ENCODE data around the gene PRDM10. TPM values are rescaled to one million over a fixed set of nuclear protein-coding genes. Genes with fewer than 3 reads are reported as not detected.
A peak's percentile ranks its signal among the peaks of the same experiment; 100 is the strongest.
"Not testable (repeated sequence)": the region's sequence is repeated elsewhere in the genome, so short reads cannot be mapped to it uniquely, and the experiment has no call there.

PRDM10 gene, protein sequence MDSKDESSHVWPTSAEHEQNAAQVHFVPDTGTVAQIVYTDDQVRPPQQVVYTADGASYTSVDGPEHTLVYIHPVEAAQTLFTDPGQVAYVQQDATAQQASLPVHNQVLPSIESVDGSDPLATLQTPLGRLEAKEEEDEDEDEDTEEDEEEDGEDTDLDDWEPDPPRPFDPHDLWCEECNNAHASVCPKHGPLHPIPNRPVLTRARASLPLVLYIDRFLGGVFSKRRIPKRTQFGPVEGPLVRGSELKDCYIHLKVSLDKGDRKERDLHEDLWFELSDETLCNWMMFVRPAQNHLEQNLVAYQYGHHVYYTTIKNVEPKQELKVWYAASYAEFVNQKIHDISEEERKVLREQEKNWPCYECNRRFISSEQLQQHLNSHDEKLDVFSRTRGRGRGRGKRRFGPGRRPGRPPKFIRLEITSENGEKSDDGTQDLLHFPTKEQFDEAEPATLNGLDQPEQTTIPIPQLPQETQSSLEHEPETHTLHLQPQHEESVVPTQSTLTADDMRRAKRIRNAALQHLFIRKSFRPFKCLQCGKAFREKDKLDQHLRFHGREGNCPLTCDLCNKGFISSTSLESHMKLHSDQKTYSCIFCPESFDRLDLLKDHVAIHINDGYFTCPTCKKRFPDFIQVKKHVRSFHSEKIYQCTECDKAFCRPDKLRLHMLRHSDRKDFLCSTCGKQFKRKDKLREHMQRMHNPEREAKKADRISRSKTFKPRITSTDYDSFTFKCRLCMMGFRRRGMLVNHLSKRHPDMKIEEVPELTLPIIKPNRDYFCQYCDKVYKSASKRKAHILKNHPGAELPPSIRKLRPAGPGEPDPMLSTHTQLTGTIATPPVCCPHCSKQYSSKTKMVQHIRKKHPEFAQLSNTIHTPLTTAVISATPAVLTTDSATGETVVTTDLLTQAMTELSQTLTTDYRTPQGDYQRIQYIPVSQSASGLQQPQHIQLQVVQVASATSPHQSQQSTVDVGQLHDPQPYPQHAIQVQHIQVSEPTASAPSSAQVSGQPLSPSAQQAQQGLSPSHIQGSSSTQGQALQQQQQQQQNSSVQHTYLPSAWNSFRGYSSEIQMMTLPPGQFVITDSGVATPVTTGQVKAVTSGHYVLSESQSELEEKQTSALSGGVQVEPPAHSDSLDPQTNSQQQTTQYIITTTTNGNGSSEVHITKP
- 3.6 and 4.3 TPM in 2 replicates for total RNA-seq

DNA sequence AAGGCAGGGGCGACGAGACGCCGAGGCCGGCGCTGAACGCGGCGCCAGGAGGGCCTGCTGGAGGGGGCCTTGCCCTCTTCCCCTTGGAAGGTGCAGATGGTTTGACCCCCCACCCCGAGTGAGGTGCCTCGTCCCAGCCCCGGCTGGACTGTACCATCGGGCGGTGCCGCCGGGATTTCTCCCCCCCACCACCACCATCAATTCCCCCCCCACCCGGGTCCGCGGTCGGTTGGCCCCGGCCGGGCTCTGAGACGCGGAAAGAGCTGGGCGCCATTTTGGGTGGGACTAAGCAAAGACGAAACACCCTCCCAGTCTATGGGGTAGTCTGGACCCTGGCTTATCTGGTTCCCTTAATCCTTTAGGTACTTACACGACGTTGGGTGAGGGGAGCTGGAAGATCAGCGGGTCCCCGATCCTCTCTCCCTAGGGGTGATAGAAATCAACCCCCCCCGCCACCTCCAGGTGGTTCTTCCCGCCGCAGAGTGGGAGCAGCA, at the start of gene PRDM10:
Gene PRDM10, minus strand, starts transcription at position 484 of the 494 bp plus-strand sequence. CDS start 41,871 bp downstream, outside the sequence.
- DNase-seq (ENCODE audit: low read depth in 2 of 2), result peak; percentile 82 to 93

DNA sequence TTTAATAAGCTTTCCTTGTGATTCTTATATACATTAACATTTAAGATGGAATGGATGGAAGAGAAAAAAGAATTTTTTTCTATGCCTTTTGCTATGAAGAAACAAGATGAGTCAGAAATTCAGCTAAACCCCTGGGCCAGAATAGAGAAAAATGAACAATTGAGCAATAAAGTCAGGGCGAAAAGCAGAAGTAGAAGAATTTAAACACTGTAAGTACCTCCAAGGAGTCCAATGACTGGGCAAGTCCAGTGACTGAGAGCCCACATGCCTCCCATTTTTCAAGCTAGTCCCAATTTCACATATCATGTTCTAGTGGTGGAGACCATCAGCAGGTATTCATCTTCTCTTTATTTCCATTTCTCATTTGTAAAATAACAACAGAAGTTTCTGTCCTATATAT, 48.4 kb upstream of the PRDM10 start:
- DNase-seq (ENCODE audit: low read depth in 2 of 2), result no peak

DNA sequence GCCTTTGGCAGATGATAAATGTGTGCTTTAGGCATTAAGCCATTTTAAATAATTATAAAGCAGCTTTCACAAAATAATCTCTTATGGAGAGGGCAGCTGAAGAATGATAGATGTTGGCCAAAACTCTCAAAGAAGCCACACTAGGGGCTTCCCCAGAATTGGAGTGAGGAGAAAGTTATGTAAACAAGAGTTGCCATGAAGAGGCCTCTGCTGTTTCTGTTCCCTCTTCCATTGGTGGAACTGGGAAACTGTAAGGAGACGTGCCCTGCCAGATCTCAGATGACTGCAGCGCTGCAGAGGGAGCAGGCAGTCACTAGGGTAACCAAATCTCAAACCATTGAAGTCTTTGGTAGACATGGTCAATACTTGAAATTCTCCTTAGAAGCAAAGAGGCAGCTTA, 47.6 kb upstream of the PRDM10 start:
- no peak for DNase-seq (ENCODE audit: low read depth in 2 of 2)

DNA sequence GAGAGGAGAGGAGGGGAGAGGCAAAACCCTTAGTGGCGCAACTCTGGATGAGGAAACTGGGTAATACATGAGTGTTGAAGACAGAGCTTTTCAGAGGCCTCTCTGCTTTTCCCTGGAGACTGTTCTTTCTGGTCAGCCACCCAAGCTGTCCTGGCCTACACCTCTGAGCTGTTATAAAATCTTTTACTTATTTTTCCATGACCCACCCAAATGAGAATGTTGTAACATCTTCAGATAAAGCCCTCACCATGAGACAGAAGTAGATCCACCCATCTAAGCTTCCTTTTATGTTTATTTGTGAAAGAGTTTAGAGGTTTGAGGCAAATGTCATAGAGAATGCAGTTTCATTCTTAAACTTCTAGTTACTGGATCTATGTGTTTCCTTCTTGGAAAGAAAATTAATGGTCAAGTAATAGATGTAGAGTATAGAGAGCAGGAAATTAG, 46.7 kb upstream of the PRDM10 start:
- no peak for DNase-seq (ENCODE audit: low read depth in 2 of 2)

DNA sequence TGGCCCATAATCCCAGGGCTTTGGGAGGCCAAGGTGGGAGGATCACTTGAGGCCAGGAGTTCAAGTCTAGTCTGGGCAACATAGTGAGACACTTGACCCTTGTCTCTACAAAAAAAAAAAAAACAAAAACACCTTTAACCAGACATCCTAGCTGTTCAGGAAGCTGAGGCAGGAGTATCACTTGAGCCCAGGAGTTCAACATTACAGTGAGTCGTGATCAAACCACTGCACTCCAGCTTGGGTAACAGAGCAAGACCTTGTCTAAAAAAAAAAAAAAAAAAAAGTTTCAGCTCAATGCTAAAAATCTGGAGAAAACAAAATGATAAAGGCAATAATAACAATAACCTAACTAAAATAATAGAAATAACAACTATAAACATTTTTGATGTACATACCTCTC, 44.5 kb upstream of the PRDM10 start:
- no peak for DNase-seq (ENCODE audit: low read depth in 2 of 2)

DNA sequence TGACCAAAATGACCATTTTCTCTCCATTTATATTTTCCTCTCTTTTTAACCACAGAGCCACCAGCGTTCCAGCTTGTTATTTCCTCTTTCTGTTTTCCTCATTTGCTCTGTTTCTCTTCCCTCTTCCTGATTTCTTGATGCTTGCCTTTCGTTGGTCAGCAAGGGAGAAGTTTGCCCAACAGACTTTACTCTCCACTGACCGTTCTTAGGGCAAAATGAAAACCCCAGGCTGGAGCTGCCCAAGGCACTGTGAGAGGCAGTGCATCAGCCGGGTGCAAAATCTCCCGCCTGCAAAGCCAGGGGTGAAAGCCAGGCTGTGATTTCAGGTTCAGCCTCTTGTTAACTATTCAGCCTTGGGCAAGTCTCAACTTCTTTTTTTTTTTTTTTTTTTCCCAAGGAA, 40.9 kb upstream of the PRDM10 start:
- DNase-seq (ENCODE audit: low read depth in 2 of 2), result peak in 1 of 2 donors; percentile 12

DNA sequence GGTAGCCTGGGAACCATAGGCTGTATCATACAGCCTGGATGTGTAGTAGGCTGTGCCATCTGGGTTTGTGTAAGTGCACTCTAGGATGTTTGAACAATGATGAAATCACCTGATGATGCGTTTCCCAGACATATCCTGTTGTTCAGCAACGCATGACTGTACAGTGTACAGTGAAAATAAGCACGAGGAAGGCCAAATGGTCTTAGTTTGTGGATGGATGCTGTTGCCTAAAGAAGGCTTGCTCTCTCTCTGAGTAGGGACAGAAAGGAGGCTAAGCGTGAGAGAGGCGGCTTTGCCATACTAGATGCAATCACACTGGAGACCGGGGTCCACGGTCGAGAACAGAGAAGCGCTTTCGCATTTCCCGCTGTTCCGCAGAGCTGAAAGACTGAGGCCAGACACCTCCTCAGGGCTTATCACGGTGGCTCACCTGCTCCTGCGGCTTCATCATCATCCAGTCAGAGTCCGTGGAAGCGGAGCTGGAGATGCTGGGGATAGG, 39.5 kb upstream of the PRDM10 start:
- DNase-seq (ENCODE audit: low read depth in 2 of 2), result peak; percentile 99

DNA sequence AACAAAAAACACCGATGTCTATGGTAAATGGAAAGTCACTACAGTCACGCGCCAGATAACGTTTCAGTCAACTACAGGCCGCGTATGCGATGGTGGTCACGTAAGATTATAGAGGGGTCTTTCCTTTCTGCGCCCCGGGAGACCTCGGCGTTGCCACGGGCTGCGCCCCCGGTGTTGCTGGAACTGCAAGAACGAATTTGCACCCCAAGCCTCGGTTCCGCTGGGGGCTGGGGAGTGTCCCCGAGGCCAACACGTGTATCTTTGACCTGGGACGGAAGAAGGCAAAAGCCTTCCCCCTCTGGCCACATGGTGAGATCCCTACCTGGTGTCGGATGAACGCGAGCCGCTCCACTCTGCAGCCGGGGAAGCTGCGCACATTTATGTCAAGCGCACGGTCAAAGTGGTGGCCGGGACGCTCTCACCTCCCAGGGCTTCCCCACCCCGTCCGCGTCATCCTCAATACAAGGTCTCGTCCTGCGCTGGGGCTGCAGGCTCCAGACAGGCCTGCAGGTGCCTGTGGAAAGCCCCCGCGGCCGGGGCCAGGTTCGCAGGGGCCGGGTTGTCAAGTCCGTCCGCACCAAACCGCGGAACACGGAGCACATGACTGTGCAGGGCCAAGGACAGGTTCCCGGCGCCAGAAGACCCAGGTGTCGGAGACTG, 37.8 kb upstream of the PRDM10 start:
- no peak for DNase-seq (ENCODE audit: low read depth in 2 of 2)

DNA sequence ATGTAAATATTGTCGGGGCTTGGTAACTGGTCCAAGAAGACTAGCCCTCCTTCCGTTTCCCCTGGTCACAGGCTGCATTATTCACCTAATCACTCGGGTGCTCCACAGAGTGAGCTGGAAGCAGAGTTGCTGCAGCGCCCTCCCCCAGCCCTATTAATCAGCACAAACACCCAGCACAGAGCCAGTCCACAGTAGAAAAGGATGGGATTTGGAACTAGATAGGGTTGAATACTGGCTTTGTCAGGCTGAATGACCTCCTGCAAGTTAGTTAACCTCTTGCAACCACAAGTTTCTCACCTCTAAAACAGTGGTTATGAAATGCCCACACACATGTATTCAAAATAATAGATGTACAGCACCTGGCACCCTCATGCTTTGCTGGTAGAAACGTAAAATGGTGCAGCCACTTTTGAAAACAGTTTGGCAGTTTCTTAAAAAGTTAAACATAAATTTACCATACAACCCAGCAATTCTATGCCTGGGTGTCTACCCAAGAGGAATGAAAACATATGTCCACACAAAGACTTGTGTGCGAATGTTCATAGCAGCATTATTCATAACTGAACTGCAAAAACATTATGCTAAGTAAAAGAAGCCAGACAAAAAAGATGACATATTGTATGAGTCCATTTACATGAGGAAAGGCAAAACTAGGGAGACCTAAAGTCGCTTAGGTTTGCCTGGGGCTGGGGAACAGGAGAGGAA, 35.4 kb upstream of the PRDM10 start:
- peak in 1 of 2 donors; percentile 48 for DNase-seq (ENCODE audit: low read depth in 2 of 2)

DNA sequence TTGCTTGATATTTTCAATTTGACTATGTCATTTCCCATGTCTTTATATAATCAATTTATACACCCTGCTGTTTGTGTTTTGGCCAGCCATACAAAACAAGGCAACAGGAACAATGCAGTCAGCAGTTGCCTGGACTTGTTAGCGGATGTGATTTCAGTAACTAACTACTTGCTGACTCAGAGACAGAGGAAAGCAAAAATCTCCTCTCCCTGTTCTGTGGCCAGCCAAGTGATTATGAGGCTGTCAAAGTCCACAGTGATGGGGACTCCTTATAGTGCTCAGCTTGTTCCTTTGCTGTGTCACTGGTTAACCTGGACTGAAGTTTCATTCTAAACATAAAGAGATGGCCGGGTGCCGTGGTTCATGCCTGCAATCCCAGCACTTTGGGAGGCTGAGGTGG, 34.4 kb upstream of the PRDM10 start:
- peak; percentile 77 to 91 for DNase-seq (ENCODE audit: low read depth in 2 of 2)

DNA sequence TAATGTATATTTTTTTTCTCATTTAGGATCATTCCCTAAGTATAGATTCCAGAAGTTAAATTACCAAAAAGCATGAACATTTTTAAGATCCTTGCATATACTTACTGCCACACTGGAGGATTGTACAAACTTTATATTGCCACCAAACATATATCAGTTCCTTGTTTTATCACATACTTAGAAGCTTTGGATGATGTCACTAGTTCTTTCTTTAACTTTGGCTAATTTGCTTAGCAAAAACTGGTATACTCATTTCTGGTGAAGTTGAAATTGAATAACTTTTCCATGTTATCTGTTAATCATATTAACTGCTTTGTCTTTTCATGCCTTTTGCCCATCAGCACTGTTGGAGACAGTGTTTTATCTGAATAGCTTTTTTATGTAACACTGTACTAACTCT, 31.6 kb upstream of the PRDM10 start:
- DNase-seq (ENCODE audit: low read depth in 2 of 2), result no peak

DNA sequence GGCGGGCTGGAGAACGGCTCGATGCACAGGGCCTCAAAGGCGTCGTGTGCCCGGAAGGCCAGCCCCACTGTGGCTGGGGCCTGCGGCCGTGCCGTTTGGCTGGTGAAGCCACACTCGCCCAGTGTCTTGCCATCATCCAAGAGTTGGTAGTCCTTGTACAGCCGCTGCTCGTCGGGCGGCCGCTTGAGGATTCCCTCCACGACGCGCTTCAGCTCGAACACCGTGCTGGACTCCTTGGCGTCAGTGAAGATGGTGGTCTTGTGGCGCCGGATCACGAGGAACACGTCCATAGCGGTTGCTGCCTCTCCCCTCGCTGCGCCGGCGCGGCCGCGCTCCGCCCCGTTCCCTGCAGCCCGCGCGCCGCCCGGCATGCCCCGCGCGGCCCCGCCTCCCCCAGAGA, 30.3 kb upstream of the PRDM10 start:
- DNase-seq (ENCODE audit: low read depth in 2 of 2), result no peak

DNA sequence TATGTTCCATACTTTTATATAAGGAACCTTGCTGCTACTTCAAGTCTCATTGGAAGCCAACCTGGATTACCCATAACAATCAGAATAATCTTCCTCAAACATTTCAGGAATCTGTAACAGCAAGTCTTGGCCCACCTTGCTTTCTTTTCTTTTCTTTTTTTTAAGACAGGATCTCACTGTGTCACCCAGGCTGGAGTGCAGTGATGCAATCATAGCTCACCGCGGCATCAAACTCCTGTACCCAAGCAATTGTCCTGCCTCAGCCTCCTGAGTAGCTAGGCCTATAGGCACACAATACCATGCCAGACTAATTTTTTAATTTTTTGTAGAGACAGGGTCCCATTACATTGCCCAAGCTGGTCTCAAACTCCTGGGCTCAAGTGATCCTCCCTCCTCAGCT, 29.3 kb upstream of the PRDM10 start:
- DNase-seq (ENCODE audit: low read depth in 2 of 2), result no peak

DNA sequence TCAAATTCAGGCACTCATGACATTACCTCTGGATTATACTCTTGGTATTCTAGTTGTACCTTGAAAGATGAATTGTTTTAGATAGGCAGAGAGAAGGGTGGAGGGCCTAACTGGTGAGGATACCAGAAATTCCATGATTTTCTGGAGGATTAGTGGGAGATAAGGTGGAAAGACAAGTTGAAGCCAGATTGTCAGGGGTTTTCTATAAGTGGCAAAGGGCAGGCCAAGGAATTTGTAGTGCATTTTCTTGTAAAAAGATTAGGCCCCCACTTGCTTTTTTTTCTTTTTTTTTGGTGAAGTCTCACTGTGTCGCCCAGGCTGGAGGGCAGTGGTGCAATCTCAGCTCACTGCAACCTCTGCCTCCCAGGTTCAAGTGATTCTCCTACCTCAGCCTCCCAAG, 28.4 kb upstream of the PRDM10 start:
- no peak for DNase-seq (ENCODE audit: low read depth in 2 of 2)

DNA sequence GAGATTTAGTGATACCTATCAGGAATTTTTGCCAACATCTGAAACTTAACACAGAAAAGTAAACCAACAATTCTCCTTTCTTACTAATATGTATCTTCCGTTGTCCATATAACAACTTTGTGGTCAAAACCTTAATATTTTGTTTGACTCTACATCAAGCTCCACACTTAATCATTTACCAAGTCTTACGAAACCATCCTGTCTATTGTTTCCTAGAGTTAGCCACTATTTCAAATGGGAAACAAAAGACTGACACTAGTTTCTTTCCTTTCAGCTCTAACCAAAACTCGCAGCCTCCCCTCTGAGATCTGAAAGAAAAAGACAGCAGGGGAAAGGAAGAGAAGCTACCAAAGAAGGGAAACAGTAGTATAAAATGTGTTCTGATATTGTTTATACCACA, 26.5 kb upstream of the PRDM10 start:
- no peak for DNase-seq (ENCODE audit: low read depth in 2 of 2)

DNA sequence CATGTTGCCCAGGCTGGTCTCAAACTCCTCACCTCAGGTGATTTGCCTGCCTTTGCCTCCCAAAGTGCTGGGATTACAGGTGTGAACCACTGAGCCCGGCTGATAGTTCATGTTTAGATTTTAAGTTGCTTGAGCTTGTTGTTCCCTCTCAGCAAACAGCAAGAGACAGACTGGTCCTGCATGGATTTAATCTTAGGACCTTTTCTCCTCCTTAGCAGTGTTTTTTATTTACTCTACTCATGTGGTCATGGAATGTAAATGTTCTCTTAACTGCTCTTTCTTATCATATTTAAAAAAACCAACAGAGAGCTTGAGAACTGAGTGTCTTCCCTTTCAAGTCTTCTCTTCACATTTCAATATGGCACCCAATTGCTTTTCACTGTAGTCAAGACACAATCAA, 22.7 kb upstream of the PRDM10 start:
- no peak for DNase-seq (ENCODE audit: low read depth in 2 of 2)

DNA sequence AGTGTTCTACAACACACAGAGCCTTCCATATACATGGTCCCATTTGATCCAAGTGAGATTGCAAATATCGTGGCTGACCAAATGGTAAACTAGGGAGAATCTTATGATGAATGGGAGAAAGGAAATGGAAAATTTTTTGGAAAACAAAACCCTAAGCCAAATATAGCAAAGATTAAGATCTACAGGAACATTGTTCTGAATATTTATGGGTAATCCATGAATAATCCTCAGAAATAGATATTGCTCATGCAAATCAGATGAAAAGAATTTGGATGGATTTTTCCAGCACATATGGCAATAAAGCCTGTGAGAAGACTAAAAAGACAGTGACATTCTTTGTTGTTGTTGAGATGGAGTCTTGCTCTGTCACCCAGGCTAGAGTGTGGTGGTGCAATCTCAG, 21.7 kb upstream of the PRDM10 start:
- peak in 1 of 2 donors; percentile 60 for DNase-seq (ENCODE audit: low read depth in 2 of 2)

DNA sequence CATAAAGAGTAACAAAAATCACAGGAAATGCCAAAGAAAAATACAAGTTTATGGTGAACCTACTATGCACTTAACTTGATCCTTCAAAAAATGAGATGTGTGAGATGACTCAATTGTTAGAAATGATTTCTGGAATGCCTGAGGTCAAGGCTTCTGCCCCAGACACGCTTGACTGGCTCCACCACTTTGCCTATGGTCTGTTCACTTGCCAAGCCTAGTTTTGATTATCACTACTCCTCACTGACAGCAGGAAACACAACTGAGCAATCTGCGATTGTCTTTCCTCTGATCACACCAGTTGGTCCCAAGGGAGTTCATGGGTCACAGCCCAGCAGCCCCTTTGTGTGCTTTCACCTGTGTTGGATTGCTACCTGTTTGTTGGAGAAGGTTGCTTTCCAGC, 20.6 kb upstream of the PRDM10 start:
- peak; percentile 91 to 98 for DNase-seq (ENCODE audit: low read depth in 2 of 2)

DNA sequence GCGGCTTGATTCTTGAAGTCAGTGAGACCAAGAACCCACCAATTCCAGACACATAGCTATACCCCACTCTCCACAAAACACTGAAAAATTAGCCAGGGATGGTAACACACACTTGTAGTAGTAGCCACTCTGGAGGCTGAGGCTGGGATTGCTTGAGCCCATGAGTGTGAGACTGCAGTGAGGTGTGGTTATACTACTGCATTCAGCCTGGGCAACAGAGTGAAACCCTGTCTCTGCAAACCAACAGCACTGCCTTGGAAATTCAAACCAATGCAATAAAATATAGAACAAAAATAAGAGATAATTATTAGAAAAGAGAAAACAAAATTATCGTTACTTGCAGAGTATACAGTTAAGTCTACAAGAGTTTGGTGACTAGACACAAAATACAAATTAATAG, 20.2 kb upstream of the PRDM10 start:
- DNase-seq (ENCODE audit: low read depth in 2 of 2), result peak in 1 of 2 donors; percentile 24

DNA sequence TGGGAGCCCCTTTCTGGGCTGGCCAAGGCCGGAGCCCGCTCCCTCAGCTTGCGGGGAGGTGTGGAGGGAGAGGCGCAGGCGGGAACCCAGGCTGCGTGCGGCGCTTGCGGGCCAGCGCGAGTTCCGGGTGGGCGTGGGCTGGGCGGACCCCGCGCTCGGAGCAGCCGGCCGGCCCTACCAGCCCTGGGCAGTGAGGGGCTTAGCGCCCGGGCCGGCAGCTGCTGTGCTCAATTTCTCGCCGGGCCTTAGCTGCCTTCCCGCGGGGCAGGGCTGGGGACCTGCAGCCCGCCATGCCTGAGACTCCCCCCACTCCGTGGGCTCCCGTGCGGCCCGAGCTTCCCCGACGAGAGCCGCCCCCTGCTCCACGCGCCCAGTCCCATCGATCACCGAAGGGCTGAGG, 19.0 kb upstream of the PRDM10 start:
- not testable (repeated sequence) for DNase-seq (ENCODE audit: low read depth in 2 of 2)
